Stimulated activated CD4-positive, alpha-beta T cell treated with anti-CD3 and anti-CD28 coated beads, Interleukin-2, amount 100 ng/mL, for 48 hours (primary cell): ENCODE results near the gene ATP6V0C.
A peak's percentile ranks its signal among the peaks of the same experiment; 100 is the strongest.
"Not testable (repeated sequence)": the region's sequence is repeated elsewhere in the genome, so short reads cannot be mapped to it uniquely, and the experiment has no call there.

ENCODE experiments used
- DNase-seq, 2 donors: peaks; one replicate each; pipeline ENCODE4 v3.0.0-alpha.2; 2020

ATP6V0C gene

DNA sequence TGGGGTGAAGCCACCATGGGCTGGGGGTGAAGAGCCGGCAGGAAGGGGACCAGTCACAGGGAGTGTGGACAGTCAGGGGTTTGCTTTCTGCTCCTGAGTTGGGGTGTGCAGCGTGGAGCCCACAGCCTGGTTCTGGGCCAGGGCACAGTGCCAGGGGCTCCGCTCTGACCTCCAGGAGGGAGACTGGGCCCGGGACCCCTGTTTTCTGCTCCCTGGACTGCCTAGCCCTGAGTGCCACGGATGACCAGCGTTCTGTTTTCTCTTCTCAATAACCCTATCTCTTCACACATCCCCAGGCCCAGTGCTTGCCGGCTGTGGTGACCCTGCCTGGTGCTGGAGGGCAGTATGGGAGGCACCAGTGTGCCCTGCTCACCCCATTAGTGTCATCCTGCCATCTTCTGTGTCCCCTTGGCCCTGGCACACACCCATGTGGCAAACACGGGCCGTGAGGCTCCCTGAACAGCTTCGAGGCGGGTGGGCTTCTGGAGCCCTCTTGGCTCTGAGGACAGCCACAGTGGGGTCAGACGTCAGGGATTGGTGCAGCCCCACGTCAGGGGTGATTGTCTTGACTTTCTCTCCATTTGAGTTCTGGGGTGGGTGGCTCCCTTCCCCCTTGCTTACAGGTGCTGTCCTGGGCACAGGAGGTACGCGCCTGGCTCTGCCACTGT lies 16.3 kb downstream of the ATP6V0C start:
- DNase-seq = no peak

DNA sequence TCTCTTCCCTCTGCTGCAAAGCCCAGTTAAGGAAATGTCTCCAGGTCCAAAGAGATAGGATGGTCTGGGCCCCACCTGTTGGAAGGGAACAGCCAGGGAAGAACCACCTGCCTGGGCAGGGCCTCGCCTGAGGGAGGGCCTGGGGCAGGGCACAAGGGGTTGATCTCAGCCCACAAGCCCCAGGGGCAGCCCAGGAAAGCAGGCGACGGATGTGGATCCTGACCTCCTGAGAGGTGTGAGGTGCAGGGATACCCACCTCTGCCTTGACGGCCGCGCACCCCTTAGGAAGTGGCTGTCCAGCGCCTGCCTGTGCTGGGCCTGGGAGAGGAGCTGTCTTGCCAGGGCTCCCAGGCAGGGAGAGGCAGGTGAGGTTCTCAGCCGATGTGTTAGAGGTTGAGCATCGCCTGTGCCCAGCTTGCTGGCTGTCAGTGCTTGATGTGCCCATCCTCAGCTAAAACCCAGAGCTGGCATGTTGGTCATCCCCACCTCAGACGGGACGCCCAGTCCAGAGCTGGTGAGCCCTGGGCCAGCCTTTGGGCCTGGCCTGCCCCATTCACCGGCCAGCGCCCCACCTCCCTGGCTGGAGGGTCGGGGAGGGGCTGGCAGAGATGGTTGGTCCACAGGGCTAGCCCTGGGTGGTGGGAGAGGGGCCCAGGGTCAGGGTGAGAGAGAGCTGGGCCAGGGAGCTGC lies 17.0 kb downstream of the ATP6V0C start:
- DNase-seq = no peak

GRCh38 chr16:2531371-2531695 lies 17.6 kb downstream of the ATP6V0C start, which contains the start of gene CEMP1:
CEMP1 (minus strand) TSS chr16:2531408; CDS start chr16:2531073, 335 bp downstream.
- DNase-seq = no peak

DNA sequence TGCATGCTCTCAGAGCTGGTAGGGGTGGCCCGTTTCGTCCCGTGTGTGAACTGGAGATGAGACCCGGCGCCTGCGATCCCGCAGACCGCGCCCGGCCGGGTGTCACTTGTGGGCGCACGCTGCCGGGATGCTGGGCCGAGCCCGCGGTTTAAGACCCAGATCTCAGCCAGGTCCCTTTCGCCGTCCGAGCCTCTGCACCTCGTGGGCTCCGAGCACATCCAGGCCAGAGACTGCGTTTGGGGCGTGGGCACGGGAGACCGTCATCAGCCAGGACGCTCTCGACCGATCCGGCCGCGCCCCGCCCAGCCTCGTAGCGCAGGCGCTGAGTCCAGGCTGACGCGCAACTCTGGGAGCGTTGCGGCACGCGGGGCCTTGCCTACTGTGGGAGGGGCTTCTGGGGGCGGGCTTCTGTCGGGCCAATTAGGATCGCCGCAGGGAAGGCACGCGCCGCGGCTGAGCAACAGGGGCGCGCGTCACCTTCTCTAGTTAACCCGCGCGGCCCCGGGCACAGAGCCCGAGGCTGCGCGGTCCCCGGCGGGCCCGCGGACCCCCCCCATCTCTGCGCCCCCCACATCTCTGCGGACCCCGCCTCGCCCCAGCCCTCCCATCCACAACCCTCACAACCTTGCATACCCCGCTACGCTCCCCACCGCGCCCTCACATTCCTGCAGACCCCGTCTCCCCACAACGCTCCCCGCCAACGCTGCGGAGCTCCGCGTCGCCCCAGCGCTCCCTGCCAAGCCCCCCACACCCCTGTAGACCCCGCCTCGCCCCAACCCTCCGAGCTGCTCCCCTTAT lies 18.1 kb downstream of the ATP6V0C start:
- DNase-seq = peak; percentile 95

DNA sequence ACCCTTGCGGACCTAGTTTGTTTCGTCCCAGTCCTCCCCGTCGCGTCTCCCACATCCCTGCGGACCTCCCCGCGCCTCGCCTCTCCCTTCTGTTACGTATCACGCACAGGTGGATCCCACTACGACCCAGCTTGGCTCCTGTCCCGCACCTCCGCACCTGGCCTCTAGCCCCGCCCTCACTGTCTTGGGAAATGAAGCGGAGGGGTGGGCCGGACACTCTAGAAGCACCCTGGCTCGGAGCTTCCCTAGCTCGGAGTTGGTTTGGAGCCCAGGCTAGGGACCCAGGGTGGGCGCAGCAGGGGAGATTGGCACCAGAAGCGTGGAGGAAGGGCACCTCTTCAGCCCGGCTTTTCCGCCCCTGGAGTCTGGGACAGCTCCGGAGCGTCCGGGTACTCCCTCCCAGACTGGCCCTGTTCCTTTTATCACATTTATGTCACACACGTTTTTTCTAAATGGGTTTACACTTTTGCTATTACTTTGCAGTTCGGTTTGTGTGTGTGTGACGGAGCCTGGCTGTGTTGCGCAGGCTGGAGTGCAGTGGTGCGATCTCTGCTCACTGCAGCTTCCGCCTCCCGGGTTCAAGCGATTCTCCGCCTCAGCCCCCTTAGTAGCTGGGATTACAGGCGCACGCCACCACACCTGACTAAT lies 18.9 kb downstream of the ATP6V0C start:
- DNase-seq = peak; percentile 50 to 51

- not testable (repeated sequence) for DNase-seq
These were observed 19.5 kb downstream of the ATP6V0C start for GRCh38 chr16:2533142-2533755.

- no peak for DNase-seq
These were observed 20.2 kb downstream of the ATP6V0C start for GRCh38 chr16:2533912-2534311.

GRCh38 chr16:2534335-2534734 lies 20.6 kb downstream of the ATP6V0C start:
- DNase-seq = not testable (repeated sequence)

- DNase-seq = no peak
These were observed 21.9 kb downstream of the ATP6V0C start for GRCh38 chr16:2535625-2536013.

DNA sequence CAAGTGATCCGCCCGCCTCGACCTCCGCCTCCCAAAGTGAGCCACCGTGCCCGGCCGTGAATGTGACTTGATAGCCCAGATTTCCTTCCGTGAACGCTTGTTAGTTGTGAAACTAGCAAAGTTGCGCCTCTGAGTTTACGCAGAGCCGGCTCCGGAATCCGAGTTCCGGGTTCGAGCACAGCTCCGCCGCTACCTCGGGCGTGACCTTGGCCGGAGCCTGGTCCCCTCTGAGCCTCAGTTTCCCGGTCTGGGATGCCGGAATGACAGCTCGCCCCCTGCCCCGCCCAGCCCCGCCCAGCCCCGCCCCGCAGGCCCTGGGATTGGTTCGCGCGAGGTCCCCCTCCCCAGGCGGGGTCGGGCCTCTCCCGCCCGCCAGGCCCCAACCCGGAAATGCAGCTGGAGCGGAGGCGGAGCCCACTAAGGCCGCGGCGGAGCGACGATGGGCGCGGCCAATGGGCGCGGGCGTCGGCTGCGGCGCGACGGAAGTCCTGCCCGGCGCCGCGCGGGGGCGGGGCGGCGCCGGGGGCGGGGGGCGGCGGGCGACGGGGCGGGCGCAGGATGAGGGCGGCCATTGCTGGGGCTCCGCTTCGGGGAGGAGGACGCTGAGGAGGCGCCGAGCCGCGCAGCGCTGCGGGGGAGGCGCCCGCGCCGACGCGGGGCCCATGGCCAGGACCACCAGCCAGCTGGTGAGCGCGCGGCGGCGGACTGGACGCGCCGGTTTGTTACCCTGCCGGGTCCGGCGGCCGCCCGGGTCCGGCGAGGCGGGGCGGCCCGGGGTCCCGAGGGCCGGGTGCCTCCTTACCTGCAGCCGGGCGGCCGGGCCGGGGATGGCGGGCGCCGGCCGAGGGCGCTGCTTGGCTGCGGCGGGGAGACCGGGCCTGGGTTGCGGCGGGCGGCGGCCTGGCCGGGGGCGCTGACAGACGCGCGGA lies 24.0 kb downstream of the ATP6V0C start, which contains the start of gene PDPK1:
Gene PDPK1 (plus strand): TSS at position 571 of the 929 bp plus-strand sequence. CDS start 92 bp downstream, at position 663.
- DNase-seq = peak; percentile 87 to 89

DNA sequence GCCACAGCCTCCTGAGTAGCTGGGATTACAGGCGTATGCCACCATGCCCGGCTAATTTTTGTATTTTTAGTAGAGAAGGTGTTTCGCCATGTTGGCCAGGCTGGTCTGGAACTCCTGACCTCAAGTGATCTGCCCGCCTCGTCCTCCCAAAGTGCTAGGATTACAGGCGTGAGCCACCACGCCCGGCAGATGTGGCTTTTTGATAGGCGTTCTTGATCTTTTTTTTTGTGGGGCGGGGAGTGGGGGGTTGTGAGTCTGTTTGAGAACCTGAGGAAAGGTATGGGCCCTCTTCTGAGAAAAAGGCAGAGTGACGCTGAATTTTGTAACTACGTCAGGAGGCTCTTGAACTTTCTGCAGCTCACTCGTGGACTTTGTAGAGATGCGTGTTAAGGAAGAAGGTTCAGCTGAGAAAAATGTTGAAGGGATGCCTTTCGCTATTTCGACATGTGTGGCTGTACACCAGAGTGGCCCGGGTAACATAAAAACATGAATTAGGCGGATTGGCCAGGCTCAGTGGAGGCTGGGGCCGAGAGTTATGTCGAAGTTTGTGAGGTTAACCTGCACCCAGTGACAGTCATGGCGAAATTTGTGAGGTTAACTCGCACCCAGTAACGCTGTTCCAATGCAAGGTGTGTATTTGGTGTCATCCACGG lies 25.6 kb downstream of the ATP6V0C start:
- DNase-seq = not testable (repeated sequence)

DNA sequence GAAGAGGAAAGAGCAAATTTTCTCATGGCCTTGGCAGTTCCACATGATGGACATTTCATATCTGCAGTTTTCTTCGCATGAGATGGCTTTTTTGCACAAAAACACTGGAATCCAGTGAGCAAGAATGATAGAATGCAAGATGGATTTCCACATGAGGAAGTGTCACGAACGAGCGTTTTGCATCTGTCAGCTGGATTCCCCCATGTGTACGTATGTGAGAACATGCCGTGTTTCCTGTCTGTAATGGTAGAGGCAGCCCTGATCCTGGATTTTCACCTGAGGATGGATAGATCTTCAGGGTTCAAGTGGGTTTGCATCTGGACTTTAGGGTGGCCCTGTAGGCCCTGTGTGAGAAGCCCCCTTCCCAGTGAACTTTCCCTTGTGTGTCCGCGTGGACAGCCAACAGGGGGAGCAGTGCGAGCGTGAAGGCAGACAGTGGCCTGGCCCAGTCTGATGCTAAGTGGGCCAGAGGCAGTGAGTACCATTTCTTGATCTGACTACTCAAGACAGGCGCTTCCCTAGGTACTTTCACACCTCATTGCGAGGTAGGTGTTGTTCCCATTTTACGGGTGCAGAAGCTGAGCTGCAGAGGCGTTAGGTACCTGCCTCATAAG lies 26.2 kb downstream of the ATP6V0C start:
- not testable (repeated sequence) for DNase-seq

DNA sequence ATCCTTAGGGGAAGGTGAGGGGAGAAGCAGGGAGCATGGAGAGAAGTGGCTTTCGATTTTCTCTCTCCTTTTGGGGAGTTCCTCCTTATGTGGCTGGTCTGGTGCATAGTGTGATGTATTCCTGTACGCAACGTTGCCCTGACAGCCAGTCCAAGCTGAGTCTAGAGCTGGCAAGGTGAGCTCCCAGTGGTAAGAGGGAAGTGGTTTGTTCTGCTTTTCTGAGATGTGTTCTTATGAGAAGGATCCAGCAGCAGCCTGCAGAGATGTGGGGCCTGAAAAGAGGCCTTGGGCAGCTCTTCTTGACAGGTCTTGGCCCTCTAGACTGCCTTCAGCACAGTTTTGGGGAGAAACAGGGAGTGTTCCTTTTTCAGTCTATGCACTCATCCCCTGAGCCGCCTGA lies 27.2 kb downstream of the ATP6V0C start:
- not testable (repeated sequence) for DNase-seq

- not testable (repeated sequence) for DNase-seq
These were observed 27.7 kb downstream of the ATP6V0C start for GRCh38 chr16:2541409-2541808.

- DNase-seq = not testable (repeated sequence)
These were observed 30.0 kb downstream of the ATP6V0C start for GRCh38 chr16:2543771-2544170.

DNA sequence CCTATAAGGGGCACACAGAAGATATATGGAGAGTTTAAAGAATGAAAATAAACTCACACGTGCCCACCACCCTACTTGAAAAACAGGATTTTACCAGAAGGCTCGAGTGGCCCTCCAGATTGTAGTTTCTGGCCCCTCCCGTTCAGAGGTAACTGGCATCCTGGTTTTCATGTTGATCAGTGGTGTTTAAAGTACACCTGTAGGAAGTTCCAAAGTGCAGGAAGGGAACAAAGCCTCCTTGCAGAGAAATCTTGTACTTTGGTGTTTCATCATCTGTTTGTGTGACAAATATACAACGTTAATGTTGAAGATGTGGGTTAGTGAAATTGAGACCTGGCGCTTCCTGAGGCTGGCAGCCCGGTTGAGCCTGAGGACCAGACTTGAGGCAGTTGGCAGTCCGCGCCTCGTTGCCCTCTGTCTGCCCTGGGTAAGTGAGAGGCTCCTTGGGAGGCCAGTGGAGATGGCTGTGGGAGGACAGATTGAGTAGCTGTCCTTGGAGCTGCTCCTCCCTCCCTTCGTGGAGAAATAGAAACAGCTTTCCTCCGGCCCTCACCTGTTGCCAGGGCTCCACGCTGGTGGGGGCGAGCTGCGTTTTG lies 36.6 kb downstream of the ATP6V0C start:
- DNase-seq = not testable (repeated sequence)

- not testable (repeated sequence) for DNase-seq
These were observed 37.7 kb downstream of the ATP6V0C start for GRCh38 chr16:2551420-2551889.

DNA sequence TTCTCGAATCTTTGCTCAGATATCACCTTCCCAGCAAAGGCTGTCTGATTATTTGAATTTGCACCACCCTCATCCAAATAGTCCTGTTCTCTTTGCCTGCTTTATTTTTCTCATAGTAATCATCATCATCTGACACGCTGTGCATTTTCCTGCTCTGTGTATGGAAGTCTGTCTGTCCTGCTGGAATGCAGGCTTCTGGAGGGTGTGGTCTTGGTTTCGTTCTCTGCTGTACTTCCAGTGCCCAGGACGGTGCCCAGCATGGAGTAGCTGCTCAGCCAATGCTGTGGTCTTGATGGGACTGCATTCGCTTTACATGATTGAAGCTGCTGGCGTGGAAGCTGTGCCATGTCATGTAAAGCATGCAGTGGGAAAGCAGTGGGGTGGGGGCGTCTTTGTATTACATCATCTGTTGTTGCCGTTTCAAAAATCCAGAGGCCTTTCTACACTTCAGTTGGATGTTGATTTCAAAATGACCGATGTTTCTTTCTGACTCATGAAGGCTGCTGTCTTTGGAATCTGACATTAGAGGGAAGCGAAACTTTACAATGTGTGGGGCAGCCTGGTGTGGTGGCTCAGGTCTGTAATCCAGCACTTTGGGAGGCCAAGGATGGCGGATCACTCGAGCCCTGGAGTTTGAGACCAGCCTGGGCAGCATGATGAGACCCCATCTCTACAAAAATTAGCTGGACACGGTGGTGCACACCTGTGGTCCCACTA lies 41.1 kb downstream of the ATP6V0C start:
- not testable (repeated sequence) for DNase-seq

DNA sequence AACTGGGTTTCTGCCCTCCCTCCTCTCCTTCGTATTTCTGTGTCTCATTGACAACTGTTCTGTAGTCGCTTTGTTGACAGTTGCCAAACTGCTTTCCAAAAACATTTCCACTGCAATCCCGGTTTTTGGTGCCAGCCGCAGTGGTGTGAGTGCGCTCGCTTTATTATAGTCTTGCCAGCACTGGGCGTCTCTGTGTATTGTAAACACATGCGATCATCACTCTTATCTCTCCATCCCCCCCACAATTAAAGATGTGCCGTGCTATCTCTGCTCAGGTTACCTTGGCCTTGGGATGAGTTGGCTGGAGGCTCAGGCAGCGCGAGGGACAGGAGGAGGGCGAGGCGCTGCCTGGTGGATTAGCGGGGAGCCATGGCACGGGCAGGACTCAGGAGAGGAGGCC lies 43.4 kb downstream of the ATP6V0C start:
- DNase-seq = not testable (repeated sequence)
